GM08714 (cell line): Measurements from ENCODE around the gene NTRK2.

Experiments
- H3K4me3 ChIP-seq: fragments of 200-500 bp; sonication (Bioruptor generic); 2 replicates; pipeline ENCODE4 v1.5.1; 2014; ENCODE audit warnings: mild to moderate bottlenecking, low read length, inconsistent platforms
- ZNF274 ChIP-seq: IDR thresholded peaks from 2 replicates; pipeline ENCODE4 v1.6.1; 2012; ENCODE audit warnings: mild to moderate bottlenecking, low read depth, low read length

NTRK2 gene

DNA sequence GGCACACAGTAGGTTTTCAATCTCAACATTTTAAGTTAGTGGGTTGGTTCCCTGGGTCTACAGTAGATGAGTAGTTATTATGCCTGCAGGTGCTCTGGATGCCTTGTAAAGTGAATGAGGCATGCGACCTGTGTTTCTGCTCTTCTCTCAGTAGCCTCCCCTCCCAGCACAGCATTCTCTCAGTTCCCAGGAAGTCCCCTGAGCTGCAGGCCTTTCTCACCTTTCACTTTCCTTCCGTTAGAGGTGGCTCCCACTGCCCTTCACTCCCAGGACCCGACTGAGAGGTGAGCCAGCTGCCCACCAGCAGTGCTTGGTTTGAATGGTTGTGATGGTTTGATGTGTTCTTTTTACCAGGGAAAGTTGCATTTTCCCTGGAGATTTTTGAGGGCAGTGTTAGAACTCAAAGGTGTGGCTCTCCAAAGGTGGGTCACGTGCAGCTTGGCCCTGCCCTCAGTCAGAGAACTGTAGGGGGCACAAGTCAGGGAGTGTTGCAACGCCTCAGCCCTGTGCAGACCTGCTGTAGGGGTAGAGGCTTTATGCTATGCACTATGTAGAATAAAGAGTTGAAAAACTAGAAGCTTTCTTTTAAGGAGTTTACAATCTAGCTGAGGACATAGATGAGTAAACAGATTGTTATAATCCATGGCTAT is 173.8 kb downstream of the NTRK2 start:
- no peak for TF ChIP-seq ZNF274
- H3K4me3 ChIP-seq: no peak overlapping the region

DNA sequence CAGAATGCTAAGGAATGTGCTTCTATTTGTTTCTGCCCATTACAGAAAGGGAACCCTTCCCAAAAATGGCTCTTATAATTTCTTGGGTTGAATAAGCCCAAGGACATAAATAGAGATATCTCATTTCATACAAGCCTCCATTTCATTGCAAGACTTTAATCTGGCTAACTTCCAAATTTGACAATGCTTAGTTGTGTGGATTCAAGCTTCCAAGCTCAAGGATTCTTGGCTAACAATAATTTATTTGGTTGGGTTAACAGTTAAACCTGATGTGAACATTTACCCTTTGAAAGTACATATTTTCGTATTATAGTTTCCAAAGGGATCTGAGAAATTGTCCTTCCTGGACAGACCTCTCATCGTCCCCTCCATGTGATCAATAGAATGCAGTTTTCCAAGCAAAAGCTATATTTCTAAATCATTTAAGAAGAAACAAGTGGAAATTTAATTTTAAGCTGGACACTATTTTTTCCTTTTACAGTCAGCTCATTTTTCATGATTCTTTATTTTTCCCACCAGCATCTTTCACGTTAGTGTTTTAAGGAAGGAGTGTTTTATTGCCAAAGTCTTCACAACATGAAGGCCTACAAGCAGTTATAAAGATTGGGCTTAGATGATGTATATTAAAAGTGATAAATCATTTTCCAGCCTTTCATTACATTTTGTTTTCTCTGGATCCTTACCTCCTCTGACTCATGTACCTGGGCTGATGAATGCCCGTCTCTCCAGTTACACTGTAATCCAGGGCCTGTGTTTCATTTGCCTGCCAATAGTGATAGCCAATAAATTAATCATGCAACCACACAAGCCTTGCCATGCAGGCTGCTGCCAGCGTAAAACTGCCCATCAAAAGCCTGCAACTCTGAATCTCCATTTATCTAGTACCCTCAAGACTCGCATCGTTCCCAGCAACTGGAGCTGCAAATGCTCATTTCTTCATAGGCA is 176.7 kb downstream of the NTRK2 start:
- TF ChIP-seq ZNF274: no peak

DNA sequence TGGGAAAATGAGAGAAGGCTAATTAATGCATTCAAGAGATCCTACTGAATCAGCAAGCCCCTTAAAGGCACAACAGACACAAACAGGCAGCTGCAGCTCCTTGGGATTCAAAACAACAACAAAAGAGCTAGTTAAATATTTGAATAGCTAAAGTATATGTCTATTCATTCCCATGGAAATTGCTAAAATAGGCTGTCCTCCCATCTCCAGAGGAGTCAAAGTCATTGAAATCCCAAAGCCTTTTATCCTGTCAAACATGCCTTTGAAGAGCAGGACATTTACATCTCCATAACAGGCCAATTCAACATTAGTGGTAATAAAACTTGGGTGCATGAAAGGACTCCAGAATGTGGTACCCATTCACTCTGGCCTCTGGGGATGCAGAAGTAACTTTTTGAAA is 177.4 kb downstream of the NTRK2 start:
- H3K4me3 ChIP-seq: no peak overlapping the region
- no peak for TF ChIP-seq ZNF274

More for the DNA sequence above, 176.7 kb downstream of the NTRK2 start:
- no peak overlapping the region for H3K4me3 ChIP-seq

DNA sequence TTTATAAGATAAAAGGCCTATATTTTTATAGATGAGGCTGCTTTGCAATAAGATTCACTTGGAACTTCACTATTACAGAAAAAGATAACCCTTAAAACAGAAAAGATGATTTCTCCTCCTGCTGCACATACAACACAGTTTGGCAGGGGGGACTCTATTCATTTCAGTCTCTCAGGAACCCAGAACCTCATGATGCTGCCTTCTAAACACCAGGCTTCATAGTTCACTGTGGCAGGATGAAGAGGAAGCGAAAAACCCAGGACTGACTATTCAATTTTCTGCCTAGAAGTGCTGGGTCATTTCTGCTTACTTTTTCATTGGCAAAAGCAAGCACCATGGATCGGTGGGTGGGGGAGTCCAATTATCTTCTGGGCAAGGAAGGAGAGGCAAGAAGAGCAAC is 179.5 kb downstream of the NTRK2 start:
- no peak for TF ChIP-seq ZNF274
- no peak overlapping the region for H3K4me3 ChIP-seq

DNA sequence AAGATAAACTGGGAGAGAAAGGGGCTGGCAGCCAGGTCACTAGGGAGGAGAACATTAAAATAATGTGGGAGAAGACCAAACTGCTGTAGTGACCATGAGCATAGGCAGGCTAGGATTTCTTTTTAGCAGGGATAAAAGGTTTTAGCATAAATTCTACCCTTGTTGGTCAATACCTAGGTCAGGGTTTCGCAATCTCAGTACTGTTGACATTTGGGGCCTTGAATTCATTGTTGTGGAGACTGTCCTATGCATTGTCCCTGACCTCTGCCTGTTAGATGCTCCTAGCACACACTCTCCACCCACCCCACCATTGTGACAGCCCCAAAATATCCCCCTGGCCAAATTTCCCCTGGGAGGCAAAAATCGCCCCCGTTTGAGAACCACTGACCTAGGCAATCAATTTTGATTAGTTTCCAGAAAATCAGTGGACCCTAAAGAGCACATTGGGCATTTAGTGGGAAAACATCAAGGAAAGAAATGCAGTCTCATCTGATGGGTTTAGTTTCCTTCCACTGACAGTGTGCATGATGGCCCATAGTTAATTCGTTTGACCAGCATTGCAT is 181.4 kb downstream of the NTRK2 start:
- H3K4me3 ChIP-seq: no peak overlapping the region
- no peak for TF ChIP-seq ZNF274

DNA sequence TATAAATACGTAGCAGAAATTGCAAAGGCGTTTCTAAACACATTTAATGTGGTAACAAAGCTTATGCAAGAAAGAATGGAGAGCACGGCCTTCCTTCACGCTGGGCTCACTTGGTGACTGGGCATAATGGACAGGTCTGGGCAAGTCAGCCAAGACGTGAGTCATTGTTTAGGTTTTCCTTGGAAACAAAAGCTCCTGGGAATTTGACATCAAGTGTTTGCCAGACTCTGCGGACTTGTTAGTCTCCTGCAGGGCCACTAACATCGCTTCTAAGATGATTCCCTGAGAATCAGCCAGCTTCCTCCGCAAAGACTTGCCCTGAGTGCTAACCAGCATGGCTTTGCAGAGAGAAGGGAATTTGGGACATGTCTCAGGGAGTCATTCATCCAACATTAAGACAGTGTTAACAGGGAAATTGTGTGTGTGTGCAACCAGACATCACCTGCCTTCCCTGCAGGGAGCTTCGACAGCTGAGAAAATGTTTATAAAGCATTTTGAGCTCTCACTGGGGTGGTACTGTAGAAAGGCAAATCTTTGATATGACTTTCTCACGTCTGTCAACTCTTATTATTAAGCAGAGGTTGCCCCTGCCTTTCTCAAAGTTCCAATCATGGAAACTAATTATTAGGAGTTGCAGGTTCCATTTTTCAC is 182.5 kb downstream of the NTRK2 start:
- no peak for TF ChIP-seq ZNF274
- H3K4me3 ChIP-seq: no peak overlapping the region

DNA sequence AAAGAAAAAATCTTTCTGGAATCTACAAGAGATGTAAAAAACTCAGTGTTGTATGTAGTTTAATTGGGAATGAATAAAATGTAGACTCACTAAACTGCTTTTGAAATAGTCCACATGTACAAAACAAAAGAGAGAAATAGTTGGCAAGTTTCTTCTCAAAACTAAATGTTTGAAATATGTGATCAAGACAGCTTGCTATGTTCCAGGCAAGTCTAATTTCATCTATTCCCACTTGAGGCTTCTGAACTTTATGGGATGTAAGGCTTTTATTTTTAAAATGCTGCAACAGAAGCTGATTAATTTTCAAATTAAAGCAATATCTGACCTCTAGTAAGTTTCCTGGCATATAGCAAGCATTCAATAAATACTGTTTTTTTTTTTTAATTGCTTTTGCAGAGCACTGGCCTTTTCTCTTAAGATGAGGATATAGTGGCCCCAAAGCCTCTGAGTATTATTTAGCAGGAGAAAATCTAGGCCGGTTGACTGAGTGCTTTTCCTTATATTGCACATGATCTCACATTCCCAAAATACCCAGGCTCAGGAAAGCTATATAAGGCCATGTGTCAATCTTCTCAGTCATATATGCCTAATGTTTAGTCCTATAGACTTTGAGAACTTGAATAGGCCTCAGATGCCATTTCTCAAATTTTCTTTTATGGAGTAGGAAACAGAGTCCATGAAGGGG is 183.2 kb downstream of the NTRK2 start:
- TF ChIP-seq ZNF274: no peak
- no peak overlapping the region for H3K4me3 ChIP-seq

DNA sequence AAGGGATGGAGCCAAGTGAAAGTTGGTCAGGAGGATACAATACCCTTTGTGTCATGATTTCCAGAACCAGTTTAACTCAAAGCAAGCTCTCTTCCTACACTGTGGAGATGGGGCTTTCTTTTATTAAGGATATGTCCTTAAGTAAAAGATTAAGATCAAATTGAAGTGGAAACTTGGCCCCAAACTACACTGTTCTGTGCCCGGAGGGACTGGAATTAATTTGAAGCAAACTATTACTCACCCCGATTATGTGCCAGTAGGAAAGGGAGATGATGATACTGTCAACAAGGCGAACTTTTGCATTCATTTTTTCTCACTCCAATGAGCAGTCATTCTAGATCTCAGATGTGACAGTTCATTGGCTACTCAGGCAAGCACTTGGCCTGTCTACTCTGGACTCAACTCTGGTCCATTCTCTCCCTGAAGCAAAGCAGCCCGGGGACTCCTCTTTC is 186.7 kb downstream of the NTRK2 start:
- no peak for TF ChIP-seq ZNF274
- no peak overlapping the region for H3K4me3 ChIP-seq

DNA sequence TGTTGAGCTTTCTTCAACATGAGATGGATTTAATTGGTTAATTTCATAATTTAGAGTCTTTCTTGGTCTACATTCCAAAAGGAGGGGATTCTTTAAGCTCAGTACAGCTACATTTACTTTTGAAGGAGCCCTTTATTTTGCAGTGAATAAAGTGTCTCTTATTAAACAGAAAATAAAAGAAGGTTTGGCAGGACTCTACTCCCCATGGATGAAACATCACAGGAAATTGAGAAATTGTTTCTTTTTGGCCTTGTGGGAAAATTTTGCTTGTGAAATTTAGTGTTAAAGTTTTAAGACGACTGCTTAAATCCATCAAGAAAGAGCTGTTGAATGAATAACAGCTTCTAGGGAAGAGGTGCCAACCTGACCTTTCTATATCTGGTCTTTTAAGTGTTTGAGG is 187.7 kb downstream of the NTRK2 start:
- TF ChIP-seq ZNF274: no peak
- H3K4me3 ChIP-seq: no peak overlapping the region

DNA sequence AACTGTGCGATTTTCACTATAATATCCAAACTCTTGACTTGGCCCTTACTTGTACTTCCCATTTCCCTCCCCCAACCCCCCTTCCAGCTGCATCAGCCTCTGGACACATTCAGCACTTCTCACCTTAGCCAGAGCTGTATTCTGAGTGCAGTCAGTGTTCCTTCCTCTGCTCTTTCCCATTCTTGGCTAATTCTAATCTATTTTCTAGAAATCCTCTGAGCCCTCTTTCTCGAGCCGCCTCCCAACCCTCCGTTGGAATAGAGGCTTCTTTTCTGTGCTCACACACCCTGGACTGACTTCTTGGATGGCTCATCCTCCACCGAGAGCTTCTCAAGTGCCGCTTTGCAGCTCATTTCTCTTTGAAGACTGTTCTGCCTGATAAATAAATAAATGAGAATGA is 188.8 kb downstream of the NTRK2 start:
- TF ChIP-seq ZNF274: no peak
- no peak overlapping the region for H3K4me3 ChIP-seq

DNA sequence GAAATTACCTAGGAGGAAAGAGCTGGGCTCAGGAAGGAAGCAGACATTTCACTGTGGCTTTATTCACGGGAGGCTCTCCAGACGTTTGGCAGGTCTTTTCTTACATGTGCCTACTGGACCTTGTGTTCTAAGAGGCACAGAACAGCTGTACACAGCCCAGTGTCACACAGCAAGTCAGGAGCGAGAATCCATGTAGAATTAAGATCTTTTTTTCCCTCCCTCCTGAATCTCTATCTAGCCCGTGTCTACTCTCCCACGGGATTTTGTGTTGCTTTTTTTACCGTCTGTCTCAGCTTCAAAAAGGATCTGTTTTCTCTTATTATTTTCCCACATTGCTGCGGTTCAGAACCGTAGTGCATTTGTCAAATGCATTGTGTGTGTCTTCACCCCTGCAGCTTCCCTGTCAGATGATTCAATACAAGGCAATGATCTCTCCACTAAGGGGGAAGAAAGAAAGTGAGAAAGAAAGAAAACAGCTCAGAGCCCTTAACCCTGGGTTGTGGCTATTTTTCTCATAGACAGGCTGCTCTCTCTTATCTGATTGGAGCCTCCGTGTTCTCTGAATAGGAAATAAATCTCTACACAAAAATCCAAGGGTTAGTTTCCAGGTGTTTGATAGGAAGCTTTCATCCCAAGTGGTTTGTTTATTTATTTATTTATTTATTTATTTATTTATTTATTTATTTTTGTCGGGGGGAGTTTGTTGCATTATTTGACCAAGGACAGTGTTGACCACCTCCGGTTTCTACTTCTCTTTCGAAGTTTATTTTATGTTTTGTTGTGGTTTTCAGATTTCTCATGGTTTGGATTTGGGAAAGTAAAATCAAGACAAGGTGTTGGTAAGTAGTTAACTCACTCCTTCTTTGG is 191.0 kb downstream of the NTRK2 start:
- no peak overlapping the region for H3K4me3 ChIP-seq
- no peak for TF ChIP-seq ZNF274

DNA sequence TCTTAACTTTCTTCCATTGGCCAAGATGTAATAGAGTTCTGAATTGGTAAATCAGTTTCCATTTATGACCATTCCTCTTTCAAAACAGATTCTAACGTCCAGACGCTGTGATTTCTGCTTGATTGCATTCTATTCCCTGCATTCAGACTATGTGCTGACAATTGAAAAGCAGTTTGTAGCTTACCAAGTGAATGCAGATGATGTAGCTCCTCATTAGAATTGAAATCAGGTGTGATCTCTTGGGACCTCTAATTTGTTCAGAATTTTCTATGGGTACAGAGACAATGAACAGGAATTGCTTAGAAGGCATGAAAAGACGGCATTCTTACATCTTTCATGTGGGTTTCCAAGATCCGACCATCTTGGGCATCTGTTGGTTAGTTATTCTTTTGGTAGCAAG is 191.9 kb downstream of the NTRK2 start:
- TF ChIP-seq ZNF274: no peak
- H3K4me3 ChIP-seq: no peak overlapping the region

DNA sequence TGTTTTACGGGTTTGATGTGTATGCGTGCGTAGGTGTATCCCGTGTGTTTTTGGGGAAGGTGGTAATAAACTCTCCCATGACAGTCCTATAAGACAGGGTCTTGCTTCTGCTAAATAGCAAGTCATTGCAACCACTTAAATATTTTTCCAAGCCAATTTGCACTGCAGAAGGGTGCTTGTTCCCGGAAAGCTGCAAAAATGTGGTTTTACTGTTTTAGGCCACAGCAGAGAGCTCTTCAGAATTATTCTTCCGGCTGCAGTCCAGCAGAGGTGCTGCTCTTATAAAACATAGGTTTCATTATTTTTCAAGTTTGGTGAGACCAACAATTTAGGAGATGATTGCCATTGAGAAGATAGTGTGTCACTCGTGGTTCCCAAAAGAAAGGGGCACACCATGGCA is 192.8 kb downstream of the NTRK2 start:
- H3K4me3 ChIP-seq: no peak overlapping the region
- no peak for TF ChIP-seq ZNF274
